Measurements from ENCODE around the gene RUBCNL.

DNA sequence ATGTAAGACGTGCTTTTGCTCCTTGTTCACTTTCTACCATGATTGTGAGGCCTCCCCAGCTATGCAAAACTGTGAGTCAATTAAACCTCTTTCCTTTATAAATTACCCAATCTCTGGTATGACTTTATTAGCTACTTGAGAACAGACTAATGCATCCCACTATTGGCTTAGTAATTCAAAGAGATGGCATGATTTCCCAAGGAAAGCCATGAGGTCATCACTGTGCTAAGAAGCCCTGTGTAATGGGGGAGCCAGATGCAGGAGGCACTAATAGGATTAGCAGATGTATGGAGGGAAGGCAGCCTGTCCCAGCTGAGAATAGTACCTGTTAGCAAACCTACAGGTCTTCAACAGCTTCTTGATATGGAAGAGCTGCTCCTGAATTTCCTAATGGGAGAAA is 38.1 kb downstream of the RUBCNL start:
- TF ChIP-seq, protein P1, sequence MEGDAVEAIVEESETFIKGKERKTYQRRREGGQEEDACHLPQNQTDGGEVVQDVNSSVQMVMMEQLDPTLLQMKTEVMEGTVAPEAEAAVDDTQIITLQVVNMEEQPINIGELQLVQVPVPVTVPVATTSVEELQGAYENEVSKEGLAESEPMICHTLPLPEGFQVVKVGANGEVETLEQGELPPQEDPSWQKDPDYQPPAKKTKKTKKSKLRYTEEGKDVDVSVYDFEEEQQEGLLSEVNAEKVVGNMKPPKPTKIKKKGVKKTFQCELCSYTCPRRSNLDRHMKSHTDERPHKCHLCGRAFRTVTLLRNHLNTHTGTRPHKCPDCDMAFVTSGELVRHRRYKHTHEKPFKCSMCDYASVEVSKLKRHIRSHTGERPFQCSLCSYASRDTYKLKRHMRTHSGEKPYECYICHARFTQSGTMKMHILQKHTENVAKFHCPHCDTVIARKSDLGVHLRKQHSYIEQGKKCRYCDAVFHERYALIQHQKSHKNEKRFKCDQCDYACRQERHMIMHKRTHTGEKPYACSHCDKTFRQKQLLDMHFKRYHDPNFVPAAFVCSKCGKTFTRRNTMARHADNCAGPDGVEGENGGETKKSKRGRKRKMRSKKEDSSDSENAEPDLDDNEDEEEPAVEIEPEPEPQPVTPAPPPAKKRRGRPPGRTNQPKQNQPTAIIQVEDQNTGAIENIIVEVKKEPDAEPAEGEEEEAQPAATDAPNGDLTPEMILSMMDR (conservative IDR thresholded peaks at IDR 0.05; ENCODE audit: low read depth, low read length): no peak
- no peak for TF ChIP-seq EZH2 (IDR thresholded peaks at IDR 0.05; ENCODE audit: low read length, unreplicated experiment)

All from PC-3 (cell line).